Activated T-helper 17 cell treated with anti-CD3 and anti-CD28 coated beads, Interleukin-2, amount 50 U/mL, for 72 hours (primary cell): Measurements from ENCODE around the gene TESK1. TPM values are rescaled to one million over a fixed set of nuclear protein-coding genes. Genes with fewer than 3 reads are reported as not detected.

Experiments used
- ATAC-seq: fragments of 150-1000 bp; cut with Tn5 transposase; replicated peaks from 2 replicates; pipeline ENCODE4 v1.10.0; 2021; ENCODE audit warnings: mild to moderate bottlenecking, moderate library complexity
- H3K27ac Mint-ChIP-seq: one replicate; pipeline ENCODE4 v1.8.0; 2022; ENCODE audit warnings: mixed read lengths
- H3K27me3 Mint-ChIP-seq: one replicate; pipeline ENCODE4 v1.8.0; 2022; ENCODE audit warnings: mixed read lengths
- H3K36me3 Mint-ChIP-seq: one replicate; pipeline ENCODE4 v1.8.0; 2022; ENCODE audit warnings: low read depth, mild to moderate bottlenecking, mixed read lengths
- H3K4me1 Mint-ChIP-seq: one replicate; pipeline ENCODE4 v1.8.0; 2022; ENCODE audit warnings: mixed read lengths
- H3K4me3 Mint-ChIP-seq: one replicate; pipeline ENCODE4 v1.8.0; 2022; ENCODE audit warnings: mild to moderate bottlenecking, mixed read lengths
- H3K9me3 Mint-ChIP-seq: one replicate; pipeline ENCODE4 v1.8.0; 2022; ENCODE audit warnings: mixed read lengths
- total RNA-seq, 2 donors: library from RNA; stranded (reverse); gene quantifications; one replicate each; pipeline ENCODE4 v1.2.3, GENCODE V29; 2022

The TESK1 gene
- 10 to 100 TPM; 23.5 to 39.0 TPM for total RNA-seq

- Mint-ChIP-seq H3K9me3 (no peaks in the 10 kb centered on the region), H3K4me1 (peaks cover 21% of the 10 kb centered on the region), H3K27ac (peak within 1 kb of the TSS; percentile 98), H3K4me3 (peak within 1 kb of the TSS; percentile 92), H3K27me3 (no peaks in the 10 kb centered on the region), H3K36me3 (peaks cover 37% of the 10 kb centered on the region)
- peak; percentile 57 for ATAC-seq
Measured at GRCh38 chr9:35604578-35605350, at the start of gene TESK1. TESK1 (plus strand) TSS chr9:35605262; CDS start chr9:35605620, 358 bp downstream.

GRCh38 chr9:35555881-35556280 is 49.2 kb upstream of the TESK1 start:
- Mint-ChIP-seq H3K9me3 (no peaks in the 10 kb centered on the region), H3K4me3 (no peak overlapping the region), H3K27me3 (peaks cover 2% of the 10 kb centered on the region), H3K27ac (no peak overlapping the region), H3K36me3 (no peaks in the 10 kb centered on the region), H3K4me1 (no peaks in the 10 kb centered on the region)
- no peak for ATAC-seq

- no peaks in the 10 kb centered on the region for H3K9me3 Mint-ChIP-seq
- no peaks in the 10 kb centered on the region for H3K27me3 Mint-ChIP-seq
- H3K27ac Mint-ChIP-seq: peak overlapping the region; percentile 13
- no peak overlapping the region for H3K4me3 Mint-ChIP-seq
- no peak for ATAC-seq
- H3K36me3 Mint-ChIP-seq: no peaks in the 10 kb centered on the region
- no peaks in the 10 kb centered on the region for H3K4me1 Mint-ChIP-seq
Measured at GRCh38 chr9:35556776-35557175, 48.3 kb upstream of the TESK1 start.

DNA sequence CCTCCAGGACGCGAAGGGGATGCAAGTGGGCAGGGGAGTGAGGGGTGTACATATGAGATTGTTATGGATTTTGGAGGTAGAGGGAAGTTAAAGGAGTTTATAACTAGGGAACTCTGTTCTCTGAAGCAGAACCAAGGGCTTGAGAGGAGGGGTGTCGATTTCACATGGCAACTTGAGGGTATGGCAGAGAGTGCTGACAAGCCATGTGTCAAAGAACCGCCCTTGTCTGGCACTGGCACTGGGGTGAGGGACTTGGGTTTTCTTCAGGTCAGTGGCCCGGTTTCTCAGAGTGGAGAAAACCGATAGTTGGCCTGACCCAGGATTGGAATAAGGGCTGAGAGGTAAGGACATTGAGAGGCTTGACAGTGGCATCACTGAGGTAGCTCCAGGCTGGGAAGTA is 47.7 kb upstream of the TESK1 start:
- Mint-ChIP-seq H3K4me1 (no peaks in the 10 kb centered on the region), H3K36me3 (no peaks in the 10 kb centered on the region), H3K27ac (peak overlapping the region; percentile 13), H3K4me3 (no peak overlapping the region), H3K9me3 (no peaks in the 10 kb centered on the region), H3K27me3 (no peaks in the 10 kb centered on the region)
- no peak for ATAC-seq

DNA sequence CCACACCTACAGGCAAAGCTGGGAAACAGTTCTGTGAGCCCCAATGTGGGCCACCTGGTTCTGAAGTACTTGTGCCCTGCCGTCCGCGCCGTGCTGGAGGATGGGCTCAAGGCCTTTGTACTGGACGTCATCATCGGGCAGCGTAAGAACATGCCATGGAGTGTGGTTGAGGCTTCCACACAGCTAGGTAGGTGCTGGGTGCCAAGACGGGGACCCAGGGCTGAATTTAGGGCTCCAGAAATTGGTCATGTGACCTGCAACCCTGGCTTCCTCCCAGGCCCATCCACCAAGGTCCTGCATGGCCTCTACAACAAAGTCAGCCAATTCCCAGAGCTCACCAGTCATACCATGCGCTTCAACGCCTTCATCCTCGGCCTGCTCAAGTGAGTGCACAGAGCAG is 46.9 kb upstream of the TESK1 start:
- Mint-ChIP-seq H3K27me3 (no peaks in the 10 kb centered on the region), H3K27ac (no peak overlapping the region), H3K36me3 (no peaks in the 10 kb centered on the region), H3K4me1 (no peaks in the 10 kb centered on the region), H3K4me3 (no peak overlapping the region), H3K9me3 (no peaks in the 10 kb centered on the region)
- no peak for ATAC-seq

GRCh38 chr9:35559792-35560530 is 45.1 kb upstream of the TESK1 start:
- Mint-ChIP-seq H3K27me3 (no peaks in the 10 kb centered on the region), H3K4me1 (no peaks in the 10 kb centered on the region), H3K36me3 (no peaks in the 10 kb centered on the region), H3K4me3 (no peak overlapping the region), H3K27ac (no peak overlapping the region), H3K9me3 (no peaks in the 10 kb centered on the region)
- ATAC-seq: no peak

DNA sequence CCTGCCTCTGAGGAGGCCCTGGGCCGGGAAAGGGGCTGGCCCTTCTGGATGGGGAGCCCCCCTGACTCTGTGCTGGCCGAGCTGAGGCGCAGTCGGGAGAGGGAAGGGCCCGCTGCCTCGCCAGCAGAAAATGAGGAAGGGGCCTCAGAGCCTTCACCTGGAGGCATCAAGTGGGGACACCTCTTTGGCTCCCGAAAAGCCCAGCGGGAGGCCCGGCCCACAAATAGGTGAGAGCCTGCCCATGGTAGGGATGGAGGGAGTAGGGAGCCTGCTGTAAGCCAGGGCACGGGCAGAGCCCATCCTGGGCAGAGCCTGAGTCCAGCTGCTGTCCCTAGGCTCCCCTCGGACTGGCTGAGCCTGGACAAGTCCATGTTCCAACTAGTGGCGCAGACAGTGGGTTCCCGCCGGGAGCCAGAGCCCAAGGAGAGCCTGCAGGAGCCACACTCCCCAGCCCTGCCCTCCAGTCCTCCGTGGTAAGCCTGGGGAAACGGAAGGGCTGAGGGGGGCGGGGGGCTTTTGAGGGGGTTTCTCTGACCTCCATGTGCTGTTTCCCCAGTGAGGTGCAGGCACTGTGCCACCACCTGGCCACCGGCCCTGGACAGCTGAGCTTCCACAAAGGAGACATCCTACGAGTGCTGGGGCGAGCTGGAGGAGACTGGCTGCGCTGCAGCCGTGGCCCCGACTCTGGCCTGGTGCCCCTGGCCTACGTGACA is 44.3 kb upstream of the TESK1 start:
- Mint-ChIP-seq H3K9me3 (no peaks in the 10 kb centered on the region), H3K4me3 (no peak overlapping the region), H3K27me3 (no peaks in the 10 kb centered on the region), H3K4me1 (no peaks in the 10 kb centered on the region), H3K36me3 (no peaks in the 10 kb centered on the region), H3K27ac (no peak overlapping the region)
- no peak for ATAC-seq

DNA sequence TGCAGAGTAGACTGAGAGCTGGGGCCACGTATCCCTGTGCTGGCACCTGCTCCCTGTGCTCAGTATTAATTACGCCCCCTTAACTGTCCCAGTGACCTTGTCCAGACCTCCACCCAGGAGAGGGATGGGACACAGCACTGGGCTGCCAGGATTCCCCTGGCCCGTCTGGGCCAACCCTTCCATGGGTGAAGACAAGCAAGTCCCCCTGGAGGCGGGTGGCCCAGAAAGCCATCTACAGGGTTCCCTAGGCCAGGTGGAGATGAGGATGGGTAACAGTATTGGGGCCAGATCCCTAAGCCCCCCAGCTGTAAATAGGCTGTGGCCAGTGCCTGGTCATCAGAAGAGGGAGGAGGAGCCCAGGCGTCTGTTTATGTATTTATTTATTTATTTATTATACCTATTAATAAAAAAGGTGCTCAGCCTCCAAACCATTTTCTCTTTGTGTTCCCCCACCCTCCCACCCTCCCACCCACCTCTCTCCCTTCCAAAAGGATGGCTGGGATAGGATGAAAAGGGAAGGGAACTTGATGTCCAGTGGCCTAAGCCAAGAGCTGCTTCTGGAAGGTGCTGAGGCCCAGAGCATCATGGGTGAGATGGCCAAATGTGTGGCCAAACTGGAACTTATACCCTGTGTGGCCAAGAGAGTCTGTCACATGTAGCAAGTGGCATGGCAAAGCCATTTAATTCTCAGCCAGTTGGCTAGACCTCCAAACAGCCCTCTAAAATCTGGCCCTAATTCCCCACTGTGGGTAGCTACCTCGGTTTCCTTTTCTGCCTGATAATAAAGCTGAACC is 43.4 kb upstream of the TESK1 start:
- no peaks in the 10 kb centered on the region for H3K27me3 Mint-ChIP-seq
- no peaks in the 10 kb centered on the region for H3K36me3 Mint-ChIP-seq
- H3K9me3 Mint-ChIP-seq: no peaks in the 10 kb centered on the region
- H3K4me1 Mint-ChIP-seq: no peaks in the 10 kb centered on the region
- H3K4me3 Mint-ChIP-seq: no peak overlapping the region
- H3K27ac Mint-ChIP-seq: no peak overlapping the region
- ATAC-seq: no peak

DNA sequence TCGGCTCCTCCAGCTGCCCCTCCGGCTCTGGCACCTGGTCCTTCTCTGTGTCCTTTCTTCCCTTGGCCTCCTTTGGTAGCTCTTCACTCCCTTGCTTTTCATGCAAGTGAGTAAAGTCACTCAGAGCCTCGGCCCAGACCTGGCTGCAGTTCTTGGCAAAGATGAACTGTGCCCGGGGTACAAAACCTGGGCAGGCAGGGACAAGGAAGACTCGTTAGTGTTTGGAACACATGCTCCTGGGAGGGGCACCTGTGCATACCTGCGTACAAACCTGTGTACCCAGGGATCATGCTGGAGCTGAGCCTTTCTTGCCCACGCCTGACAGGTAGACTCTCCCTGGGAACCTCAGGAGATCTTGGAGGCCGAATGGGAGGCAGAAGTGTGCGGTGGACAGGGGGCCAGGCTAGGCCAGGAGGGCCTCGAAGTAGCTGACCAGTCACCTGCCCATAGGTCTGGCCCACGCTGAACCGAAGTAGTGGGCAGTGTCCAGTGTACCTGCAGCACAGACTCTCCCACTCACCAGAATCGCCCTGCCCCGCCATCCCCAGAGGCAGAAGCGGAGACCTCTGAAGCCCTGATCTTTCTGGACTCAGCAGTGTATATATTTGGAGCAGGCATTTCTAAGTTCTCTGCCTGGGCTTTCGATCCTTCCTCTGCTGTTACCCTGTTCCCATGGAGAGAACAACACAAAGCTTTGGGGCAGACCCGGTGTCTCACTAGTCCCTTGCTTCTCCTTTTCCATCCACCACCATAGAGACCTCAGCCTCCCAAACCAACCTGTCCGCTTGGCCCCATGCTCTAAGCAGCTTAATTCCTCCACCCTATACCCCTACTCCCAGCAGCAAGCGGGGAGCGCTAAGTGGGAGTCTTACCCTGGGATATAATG is 41.9 kb upstream of the TESK1 start:
- Mint-ChIP-seq H3K9me3 (no peaks in the 10 kb centered on the region), H3K36me3 (no peaks in the 10 kb centered on the region), H3K27ac (peak overlapping the region; percentile 12), H3K27me3 (no peaks in the 10 kb centered on the region), H3K4me1 (no peaks in the 10 kb centered on the region), H3K4me3 (no peak overlapping the region)
- no peak for ATAC-seq

DNA sequence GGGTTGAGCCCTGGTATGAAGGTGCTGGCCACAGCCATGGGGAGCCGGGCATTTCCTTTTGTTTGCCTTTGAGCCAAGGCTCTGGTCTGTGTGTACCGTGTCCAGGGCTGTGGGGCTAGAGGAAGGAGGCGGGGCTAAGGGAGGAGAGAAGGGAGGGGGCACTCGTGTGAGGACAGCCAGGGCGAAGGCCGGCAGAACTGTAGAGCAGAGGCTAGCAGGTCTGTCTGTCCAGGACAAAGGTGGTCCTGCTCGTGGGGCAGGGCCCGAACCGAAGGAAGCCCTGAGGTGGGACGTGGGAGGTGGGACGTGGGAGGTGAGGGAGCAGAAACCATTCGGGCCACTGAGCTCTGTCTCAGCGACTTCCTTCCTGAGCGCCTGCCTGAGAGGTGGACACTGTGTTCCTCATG is 41.3 kb upstream of the TESK1 start:
- Mint-ChIP-seq H3K27me3 (no peaks in the 10 kb centered on the region), H3K4me1 (no peaks in the 10 kb centered on the region), H3K36me3 (no peaks in the 10 kb centered on the region), H3K27ac (no peak overlapping the region), H3K4me3 (no peak overlapping the region), H3K9me3 (no peaks in the 10 kb centered on the region)
- no peak for ATAC-seq

DNA sequence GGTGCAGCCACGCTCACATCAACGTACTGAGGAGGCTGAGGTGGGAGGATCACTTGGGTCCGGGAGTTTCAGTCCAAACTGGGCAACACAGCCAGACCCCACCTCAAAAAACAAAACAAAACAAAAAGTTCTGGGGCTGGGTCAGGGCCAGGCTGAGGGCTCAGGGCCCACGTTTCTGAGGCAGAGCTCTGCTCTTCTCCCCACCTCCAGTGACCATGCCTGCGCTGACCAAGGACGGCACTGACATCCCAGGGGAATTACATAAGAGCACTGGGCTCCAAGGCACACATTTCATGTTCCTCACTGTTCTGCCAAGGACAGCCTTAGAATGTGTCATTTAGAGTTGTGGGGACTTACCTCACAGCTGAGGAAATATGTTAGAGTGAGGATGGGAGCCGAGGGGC is 40.4 kb upstream of the TESK1 start:
- H3K4me1 Mint-ChIP-seq: peaks cover 8% of the 10 kb centered on the region
- H3K27me3 Mint-ChIP-seq: no peaks in the 10 kb centered on the region

DNA sequence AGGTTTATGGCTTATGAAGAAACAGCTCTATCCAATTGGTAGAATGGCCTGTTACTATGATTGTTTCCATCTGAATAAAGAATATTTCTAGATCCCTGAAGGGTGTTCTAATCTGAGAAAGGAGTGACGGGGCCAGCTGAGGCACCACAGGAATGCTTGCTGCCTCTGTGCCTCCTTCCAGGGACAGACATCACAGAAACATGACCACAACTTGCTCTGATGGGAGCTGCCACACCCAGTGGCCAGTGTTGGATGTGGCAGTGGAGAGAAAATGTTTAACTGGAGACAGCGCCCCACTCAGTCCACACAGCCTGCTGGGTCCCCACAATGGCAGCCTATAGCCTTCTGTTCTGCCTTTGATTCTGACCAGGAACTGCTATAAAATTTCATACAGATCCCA is 38.6 kb upstream of the TESK1 start:
- H3K27me3 Mint-ChIP-seq: no peaks in the 10 kb centered on the region
- H3K36me3 Mint-ChIP-seq: peaks cover 6% of the 10 kb centered on the region
- no peak for ATAC-seq
- no peaks in the 10 kb centered on the region for H3K9me3 Mint-ChIP-seq
- peak overlapping the region; percentile 18 for H3K27ac Mint-ChIP-seq
- no peak overlapping the region for H3K4me3 Mint-ChIP-seq
- H3K4me1 Mint-ChIP-seq: peaks cover 19% of the 10 kb centered on the region

More for the DNA sequence above, 40.4 kb upstream of the TESK1 start:
- no peak overlapping the region for H3K4me3 Mint-ChIP-seq
- no peak overlapping the region for H3K27ac Mint-ChIP-seq
- no peak for ATAC-seq
- no peaks in the 10 kb centered on the region for H3K36me3 Mint-ChIP-seq
- H3K9me3 Mint-ChIP-seq: no peaks in the 10 kb centered on the region

DNA sequence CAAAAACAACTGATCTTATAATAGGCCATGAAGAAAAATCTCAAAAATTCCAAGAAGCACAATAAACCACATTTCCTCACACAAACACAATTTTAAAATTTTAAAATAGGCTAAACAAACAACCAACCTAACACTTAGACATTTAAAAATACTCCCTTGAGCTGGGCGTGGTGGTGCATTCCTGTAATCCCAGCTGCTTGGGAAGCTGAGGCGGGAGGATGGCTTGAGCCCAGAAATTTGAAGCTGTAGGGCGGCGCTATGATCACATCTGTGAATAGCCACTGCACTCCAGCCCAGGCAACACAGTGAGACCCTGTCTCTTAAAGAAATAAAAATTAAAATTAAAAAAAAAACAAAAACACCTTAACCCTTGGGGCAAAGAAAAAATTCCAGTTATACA is 36.9 kb upstream of the TESK1 start:
- Mint-ChIP-seq H3K4me3 (no peak overlapping the region), H3K36me3 (peaks cover 6% of the 10 kb centered on the region), H3K27ac (no peak overlapping the region), H3K9me3 (no peaks in the 10 kb centered on the region), H3K27me3 (no peaks in the 10 kb centered on the region), H3K4me1 (peaks cover 19% of the 10 kb centered on the region)
- no peak for ATAC-seq
